RWPE2 (cell line): Measurements from ENCODE around the gene ZCCHC7.

Experiments used
- ATAC-seq: fragments of 200-7000 bp; cut with Tn5 transposase; 3 replicates; pipeline ENCODE4 v1.9.1; 2021; ENCODE audit warnings: low read depth
- DNase-seq: peaks from one replicate; pipeline ENCODE4 v3.0.0-alpha.2; 2020; ENCODE audit warnings: low spot score
- H3K27ac ChIP-seq: fragments of 450-650 bp; 2 replicates; pipeline ENCODE4 v1.5.1; 2017; ENCODE audit warnings: mild to moderate bottlenecking; ENCODE audit not compliant: poor library complexity, severe bottlenecking
- H3K27me3 ChIP-seq: fragments of 250-450 bp; sonication (Bioruptor Pico); 2 replicates; pipeline ENCODE4 v1.5.1; 2021; ENCODE audit warnings: mild to moderate bottlenecking, moderate library complexity; ENCODE audit not compliant: insufficient read depth, poor library complexity, severe bottlenecking
- H3K36me3 ChIP-seq: fragments of 250-450 bp; sonication (Bioruptor Pico); 2 replicates; pipeline ENCODE4 v1.5.1; 2020; ENCODE audit warnings: low read depth, mild to moderate bottlenecking, moderate library complexity
- H3K4me1 ChIP-seq: fragments of 250-450 bp; sonication (Bioruptor Pico); 2 replicates; pipeline ENCODE4 v1.5.1; 2021; ENCODE audit warnings: mild to moderate bottlenecking, moderate library complexity; ENCODE audit not compliant: insufficient read depth, poor library complexity, severe bottlenecking
- H3K4me3 ChIP-seq: fragments of 250-450 bp; sonication (Bioruptor Pico); 2 replicates; pipeline ENCODE4 v1.5.1; 2021; ENCODE audit warnings: mild to moderate bottlenecking, moderate library complexity; ENCODE audit not compliant: severe bottlenecking
- H3K9me3 ChIP-seq: fragments of 250-450 bp; sonication (Bioruptor Pico); 2 replicates; pipeline ENCODE4 v1.5.1; 2021; ENCODE audit warnings: mild to moderate bottlenecking, moderate library complexity; ENCODE audit not compliant: severe bottlenecking
- TF ChIP-seq, protein P1 (sequence below): fragments of 450-650 bp; IDR thresholded peaks from one replicate; pipeline ENCODE4 v1.5.1; 2017; ENCODE audit warnings: mild to moderate bottlenecking, moderate library complexity; ENCODE audit not compliant: poor library complexity, severe bottlenecking

ZCCHC7 gene

DNA sequence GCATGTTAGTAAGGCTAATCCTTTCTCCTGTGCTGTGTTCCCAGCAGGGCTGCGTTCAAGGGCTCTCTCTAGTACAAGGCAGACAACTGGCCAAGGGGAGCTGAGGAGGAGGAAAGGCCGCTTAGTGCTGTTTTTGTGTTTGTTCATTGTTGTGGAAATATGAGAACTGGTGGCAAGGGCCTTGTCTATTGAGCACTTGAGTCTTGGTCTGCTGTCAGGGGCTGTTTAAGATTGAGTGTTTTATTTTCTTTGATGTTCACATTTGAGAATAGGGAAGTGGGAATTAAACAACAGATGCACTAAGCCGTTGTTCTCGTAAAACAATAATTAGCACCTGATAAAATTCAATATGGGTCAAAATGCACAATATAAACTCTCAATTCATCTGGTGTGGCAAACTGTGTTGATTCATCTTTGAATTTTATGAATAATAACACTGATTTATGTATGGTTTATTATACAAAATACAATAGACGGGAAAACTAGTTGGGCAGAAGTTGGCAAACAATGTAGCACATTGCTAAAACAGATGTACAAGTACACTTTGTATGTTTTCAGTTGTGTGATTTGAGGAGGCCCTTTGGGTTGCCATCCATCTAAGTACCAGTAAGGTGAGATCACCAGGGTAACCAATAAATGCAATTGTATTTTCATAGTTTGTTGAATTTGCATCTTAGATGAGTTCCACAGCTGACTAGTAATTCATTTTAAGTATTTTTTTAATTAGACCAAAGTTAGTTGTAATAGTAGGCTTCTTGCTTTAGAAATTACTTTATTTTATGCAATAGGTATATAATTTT lies 204.5 kb downstream of the ZCCHC7 start:
- ATAC-seq (no peak), DNase-seq (no peak)
- Histone ChIP-seq H3K9me3 (peaks cover 3% of the 10 kb centered on the region), H3K36me3 (peaks cover 7% of the 10 kb centered on the region; the same call in 1 of the 2 replicates), H3K27me3 (no peaks in the 10 kb centered on the region), H3K4me3 (no peak overlapping the region), H3K27ac (no peak overlapping the region), H3K4me1 (no peaks in the 10 kb centered on the region)
- TF ChIP-seq, protein P1, sequence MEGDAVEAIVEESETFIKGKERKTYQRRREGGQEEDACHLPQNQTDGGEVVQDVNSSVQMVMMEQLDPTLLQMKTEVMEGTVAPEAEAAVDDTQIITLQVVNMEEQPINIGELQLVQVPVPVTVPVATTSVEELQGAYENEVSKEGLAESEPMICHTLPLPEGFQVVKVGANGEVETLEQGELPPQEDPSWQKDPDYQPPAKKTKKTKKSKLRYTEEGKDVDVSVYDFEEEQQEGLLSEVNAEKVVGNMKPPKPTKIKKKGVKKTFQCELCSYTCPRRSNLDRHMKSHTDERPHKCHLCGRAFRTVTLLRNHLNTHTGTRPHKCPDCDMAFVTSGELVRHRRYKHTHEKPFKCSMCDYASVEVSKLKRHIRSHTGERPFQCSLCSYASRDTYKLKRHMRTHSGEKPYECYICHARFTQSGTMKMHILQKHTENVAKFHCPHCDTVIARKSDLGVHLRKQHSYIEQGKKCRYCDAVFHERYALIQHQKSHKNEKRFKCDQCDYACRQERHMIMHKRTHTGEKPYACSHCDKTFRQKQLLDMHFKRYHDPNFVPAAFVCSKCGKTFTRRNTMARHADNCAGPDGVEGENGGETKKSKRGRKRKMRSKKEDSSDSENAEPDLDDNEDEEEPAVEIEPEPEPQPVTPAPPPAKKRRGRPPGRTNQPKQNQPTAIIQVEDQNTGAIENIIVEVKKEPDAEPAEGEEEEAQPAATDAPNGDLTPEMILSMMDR = no peak

DNA sequence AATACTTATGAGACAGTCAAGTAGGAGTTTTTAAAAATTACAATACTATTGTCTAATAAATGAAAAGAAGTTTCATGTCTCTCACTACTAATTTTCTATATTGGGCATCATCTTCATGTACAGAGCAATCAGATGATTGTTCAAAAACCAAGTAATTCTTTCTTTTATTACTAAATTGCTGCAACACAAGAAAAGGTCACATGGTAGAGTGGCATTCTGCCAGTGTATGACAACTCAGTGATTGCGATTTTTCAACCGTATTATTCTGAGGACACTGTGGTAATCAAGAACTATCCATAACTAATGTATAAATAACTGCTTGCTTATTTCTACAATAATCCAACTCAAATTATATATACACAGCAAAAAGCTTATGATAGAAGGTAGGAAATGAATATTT lies 205.4 kb downstream of the ZCCHC7 start:
- H3K36me3 ChIP-seq = peaks cover 7% of the 10 kb centered on the region; the same call in 1 of the 2 replicates
- no peak overlapping the region for H3K4me3 ChIP-seq
- ATAC-seq (no peak), DNase-seq (no peak)
- TF ChIP-seq, protein P1 = no peak
- no peak overlapping the region for H3K27ac ChIP-seq
- no peaks in the 10 kb centered on the region for H3K9me3 ChIP-seq
- H3K27me3 ChIP-seq = no peaks in the 10 kb centered on the region
- no peaks in the 10 kb centered on the region for H3K4me1 ChIP-seq

DNA sequence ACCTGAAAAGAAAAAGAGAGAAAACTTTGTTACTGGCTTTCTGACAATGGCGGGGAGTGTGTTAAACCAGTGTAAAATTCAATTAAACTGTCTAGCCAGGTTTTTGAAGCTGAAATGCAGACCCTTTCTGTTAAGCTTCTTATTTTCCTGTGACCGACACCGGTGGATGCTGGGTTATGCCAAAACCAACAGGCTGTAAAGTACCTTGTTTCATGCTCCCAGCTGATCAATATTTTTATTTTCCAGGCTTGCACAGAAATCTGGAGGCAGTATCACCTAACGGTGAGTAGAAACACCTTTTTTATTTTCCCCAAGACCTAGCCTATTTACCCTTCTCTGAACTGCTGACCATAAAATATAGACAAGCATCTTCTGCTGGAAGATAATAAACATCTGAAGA lies 207.2 kb downstream of the ZCCHC7 start:
- no peak overlapping the region for H3K27ac ChIP-seq
- no peaks in the 10 kb centered on the region for H3K27me3 ChIP-seq
- no peak overlapping the region for H3K4me3 ChIP-seq
- no peaks in the 10 kb centered on the region for H3K9me3 ChIP-seq
- H3K4me1 ChIP-seq = no peaks in the 10 kb centered on the region
- H3K36me3 ChIP-seq = peaks cover 7% of the 10 kb centered on the region; the same call in 1 of the 2 replicates
- DNase-seq (no peak), ATAC-seq (no peak)
- TF ChIP-seq, protein P1 = no peak

DNA sequence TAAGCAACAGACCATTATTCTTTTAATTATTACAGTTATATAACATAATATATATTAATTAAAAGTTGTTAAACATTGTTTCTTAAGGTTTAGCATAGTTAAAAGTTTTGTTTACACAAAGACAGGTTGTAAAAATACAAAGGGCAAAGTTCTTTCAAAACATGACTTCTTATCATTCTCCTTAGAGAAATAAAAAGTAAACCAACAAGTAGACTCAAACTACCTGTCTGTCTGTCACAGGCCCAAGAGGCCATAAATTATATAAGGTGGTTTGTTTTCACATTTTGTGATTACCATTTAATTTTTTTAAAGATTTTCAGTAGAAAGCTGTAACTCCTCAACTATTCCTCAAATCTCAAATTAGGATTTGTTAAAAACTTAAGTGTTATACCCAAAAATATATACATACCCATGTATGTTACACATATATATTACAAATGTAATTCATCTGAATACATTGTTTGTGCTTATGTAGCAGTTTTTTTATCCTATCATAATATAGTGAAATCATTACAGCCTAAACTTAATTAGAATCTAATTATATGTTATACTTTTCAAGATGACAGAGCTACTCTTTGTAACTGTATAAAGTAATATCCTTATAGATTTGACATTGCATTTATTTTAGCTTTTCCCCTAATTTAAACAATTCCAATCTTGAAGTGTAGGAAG lies 208.3 kb downstream of the ZCCHC7 start:
- no peak for ATAC-seq
- Histone ChIP-seq H3K4me1 (no peaks in the 10 kb centered on the region), H3K27ac (no peak overlapping the region), H3K9me3 (no peaks in the 10 kb centered on the region), H3K36me3 (peaks cover 7% of the 10 kb centered on the region; the same call in 1 of the 2 replicates), H3K4me3 (no peak overlapping the region), H3K27me3 (no peaks in the 10 kb centered on the region)
- TF ChIP-seq, protein P1 = no peak
- no peak for DNase-seq
